HG03442 (cell line): ENCODE data around the gene PDE1A.
A peak's percentile ranks its signal among the peaks of the same experiment; 100 is the strongest.
"Not testable (repeated sequence)": the region's sequence is repeated elsewhere in the genome, so short reads cannot be mapped to it uniquely, and the experiment has no call there.

ENCODE experiments used
- ATAC-seq: cut with Tn5 transposase; IDR thresholded peaks from one replicate; pipeline ENCODE4 v1.9.1; 2021; ENCODE audit warnings: mild to moderate bottlenecking, moderate library complexity; ENCODE audit not compliant: unreplicated experiment

The PDE1A gene

GRCh38 chr2:182281276-182281675 lies 145.6 kb downstream of the PDE1A start:
- no peak for ATAC-seq

GRCh38 chr2:182280118-182280517 lies 146.7 kb downstream of the PDE1A start:
- ATAC-seq, result no peak

- not testable (repeated sequence) for ATAC-seq
Observed at GRCh38 chr2:182276662-182277061, 150.2 kb downstream of the PDE1A start.

- ATAC-seq, result no peak
Observed at GRCh38 chr2:182267971-182268370, 158.9 kb downstream of the PDE1A start.

GRCh38 chr2:182266909-182267308 lies 159.9 kb downstream of the PDE1A start:
- ATAC-seq, result no peak

GRCh38 chr2:182265718-182266117 lies 161.1 kb downstream of the PDE1A start:
- ATAC-seq, result no peak

GRCh38 chr2:182261860-182262387 lies 164.9 kb downstream of the PDE1A start:
- no peak for ATAC-seq

GRCh38 chr2:182259629-182260150 lies 167.1 kb downstream of the PDE1A start:
- ATAC-seq, result no peak

- ATAC-seq, result no peak
Observed at GRCh38 chr2:182252534-182252933, 174.3 kb downstream of the PDE1A start.

GRCh38 chr2:182248898-182249297 lies 177.9 kb downstream of the PDE1A start:
- ATAC-seq, result no peak

GRCh38 chr2:182248362-182248761 lies 178.5 kb downstream of the PDE1A start:
- ATAC-seq, result no peak

- no peak for ATAC-seq
Observed at GRCh38 chr2:182247831-182248230, 179.0 kb downstream of the PDE1A start.

- peak; percentile 62 for ATAC-seq
Observed at GRCh38 chr2:182245963-182246362, 180.9 kb downstream of the PDE1A start.

- ATAC-seq, result no peak
Observed at GRCh38 chr2:182242609-182243008, 184.2 kb downstream of the PDE1A start.

GRCh38 chr2:182241936-182242335 lies 184.9 kb downstream of the PDE1A start:
- no peak for ATAC-seq

GRCh38 chr2:182240862-182241371 lies 185.9 kb downstream of the PDE1A start:
- peak; percentile 100 for ATAC-seq

- ATAC-seq, result no peak
Observed at GRCh38 chr2:182230561-182230960, 196.3 kb downstream of the PDE1A start.

- ATAC-seq, result no peak
Observed at GRCh38 chr2:182229297-182229696, 197.5 kb downstream of the PDE1A start.

GRCh38 chr2:182228741-182229140 lies 198.1 kb downstream of the PDE1A start:
- ATAC-seq, result no peak

- no peak for ATAC-seq
Observed at GRCh38 chr2:182228073-182228473, 198.8 kb downstream of the PDE1A start.

GRCh38 chr2:182226807-182227206 lies 200.0 kb downstream of the PDE1A start:
- no peak for ATAC-seq

- ATAC-seq, result no peak
Observed at GRCh38 chr2:182224669-182225068, 202.2 kb downstream of the PDE1A start.

- no peak for ATAC-seq
Observed at GRCh38 chr2:182220998-182221397, 205.8 kb downstream of the PDE1A start.
